NCI-H226 (cell line): ENCODE results near the gene GLI2.

ENCODE experiments used
- DNase-seq: peaks from one replicate; pipeline ENCODE4 v3.0.0-alpha.2; 2015

GLI2 gene

DNA sequence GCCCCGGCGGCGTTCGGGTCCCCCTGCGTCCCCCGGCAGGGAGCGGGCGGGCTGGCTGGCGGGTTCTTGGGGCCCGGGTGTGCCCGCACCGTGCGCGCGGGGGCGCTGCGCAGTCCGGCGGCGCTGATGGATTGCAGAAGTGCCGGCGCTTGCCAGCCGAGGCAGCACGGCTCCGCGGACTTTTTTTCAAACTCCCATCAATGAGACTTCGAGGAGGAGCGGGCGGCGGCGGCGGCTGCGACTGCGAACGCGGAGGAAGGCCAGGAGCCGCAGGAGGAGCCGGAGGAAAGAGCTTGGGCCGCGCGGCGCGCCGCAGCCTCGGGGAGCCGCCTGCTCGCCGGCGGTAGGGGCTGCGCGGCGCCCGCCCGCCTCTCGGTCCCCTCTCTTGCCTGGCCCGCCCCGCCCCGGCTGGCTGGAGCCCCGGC lies at the start of gene GLI2:
GLI2 (plus strand) TSS at position 123 of the 425 bp plus-strand sequence. CDS start 61,453 bp downstream, outside the sequence.
- peak; percentile 85 for DNase-seq

DNA sequence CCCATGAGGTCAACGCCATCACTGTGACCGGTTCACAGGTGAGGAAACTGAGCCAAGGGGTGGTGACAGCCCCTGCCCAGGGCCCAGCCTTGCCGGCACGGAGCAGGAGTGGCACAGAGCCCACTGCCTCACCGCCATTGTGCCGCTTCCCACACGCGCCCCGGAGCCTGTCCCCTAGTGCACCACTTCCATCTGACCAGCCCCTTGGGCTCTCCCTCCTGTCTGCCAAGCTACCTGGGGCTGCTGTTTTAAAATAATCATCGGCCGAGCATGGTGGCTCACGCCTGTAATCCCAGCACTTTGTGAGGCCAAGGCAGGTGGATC lies 49.7 kb upstream of the GLI2 start:
- no peak for DNase-seq

DNA sequence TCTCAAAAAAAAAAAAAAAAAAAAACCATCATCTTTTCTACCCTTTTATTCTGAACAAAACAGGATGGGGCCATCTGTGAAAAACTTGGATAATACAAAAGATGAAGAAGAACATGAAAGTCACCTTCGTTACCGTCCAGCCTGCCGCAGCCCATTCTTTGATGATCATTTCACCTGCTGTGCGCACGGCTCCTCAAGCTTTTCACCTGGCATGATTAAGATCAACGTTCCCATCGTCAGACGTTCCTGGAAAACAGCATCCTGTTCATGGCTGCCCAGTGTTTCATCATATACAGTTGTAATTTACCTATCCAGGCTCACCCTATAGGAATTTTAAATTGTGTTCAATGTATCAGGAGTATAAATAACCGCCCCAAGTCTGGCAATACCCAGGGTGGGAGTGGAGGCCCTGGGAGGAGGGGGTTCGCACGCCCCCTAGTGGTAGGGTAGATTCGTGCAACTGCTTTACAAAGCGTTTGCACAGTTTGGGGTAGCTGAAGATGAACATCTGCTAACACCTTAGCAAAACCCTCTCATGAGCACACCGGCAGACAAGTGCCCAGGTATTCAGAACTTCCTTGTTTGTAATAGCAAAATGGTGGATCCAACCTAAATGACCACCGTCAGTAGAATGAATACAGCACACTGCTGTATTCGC lies 49.0 kb upstream of the GLI2 start:
- no peak for DNase-seq

DNA sequence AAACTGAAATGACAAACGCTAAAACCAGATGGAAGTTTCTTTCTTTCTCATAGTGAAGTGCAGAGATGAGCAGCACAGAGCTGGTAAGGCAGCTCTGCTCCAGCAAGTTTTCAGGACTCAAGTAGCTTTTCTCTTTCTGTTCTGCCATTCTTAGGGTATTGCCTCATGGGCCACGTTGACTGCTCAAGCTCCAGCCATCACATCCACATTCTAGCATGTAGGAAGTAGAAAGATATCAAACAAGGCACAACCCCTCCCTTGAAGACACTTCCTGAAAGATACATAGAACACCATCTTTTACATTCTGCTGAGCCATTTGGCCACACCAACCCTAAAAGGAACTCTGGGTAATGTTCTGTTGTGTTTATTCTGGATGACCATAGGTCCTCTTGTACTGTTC lies 48.5 kb upstream of the GLI2 start:
- no peak for DNase-seq

DNA sequence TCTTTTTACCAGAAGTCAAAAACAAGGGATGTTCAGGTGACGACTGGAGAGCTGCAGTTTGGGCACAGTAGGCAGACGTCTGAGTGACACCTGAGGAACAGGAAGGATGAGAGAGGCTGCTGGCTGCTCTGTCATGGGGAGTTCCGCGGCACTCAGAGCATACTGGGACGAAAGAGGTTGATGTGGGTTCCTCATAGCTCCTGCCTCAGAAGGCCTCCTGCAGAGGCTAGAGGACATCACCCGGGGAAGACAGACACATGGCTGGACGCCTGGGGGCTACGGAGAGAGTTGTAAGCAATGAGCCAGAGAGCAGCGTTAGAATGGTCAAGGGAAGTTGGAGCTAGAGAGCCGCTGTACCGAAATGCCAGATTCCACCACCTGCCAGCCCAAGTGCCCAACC lies 45.1 kb upstream of the GLI2 start:
- no peak for DNase-seq

DNA sequence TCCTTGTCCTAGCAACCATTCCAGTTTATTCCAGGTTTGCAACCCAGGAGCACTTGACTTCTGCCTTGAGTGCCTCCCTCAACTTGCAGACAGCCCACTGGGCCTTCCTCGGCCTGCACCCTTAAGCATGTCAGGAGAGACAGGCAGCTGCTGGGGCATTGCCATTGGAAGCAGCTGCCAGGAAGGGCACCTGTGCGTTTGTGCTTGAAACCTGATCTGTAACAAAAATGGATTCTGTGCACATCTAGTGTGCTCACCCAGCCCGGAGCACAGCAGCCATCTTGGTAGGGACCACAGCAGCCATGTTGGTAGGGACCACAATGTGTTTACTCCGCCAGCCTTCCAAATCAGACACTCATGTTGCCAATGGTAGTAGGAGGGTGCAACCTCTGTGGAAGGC lies 44.3 kb upstream of the GLI2 start:
- DNase-seq = no peak

DNA sequence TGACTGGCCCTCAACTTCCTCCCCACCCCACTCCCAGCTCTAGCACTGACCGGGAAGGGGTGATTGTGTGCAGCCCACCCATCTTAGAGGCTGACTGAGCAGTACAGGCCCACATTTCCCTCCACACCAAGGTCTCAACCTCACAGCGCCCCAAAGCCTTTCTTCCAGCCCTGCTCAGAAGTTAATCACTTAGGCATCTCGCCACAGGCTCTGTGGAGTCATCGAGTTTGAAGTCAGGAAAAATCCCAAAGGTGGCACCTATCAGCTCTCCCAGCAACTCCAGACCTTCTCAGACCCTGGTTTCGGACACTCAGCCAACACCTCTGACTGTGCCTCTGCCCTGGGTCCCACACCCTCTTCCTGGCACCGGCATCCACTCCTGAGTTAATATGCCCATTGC lies 43.0 kb upstream of the GLI2 start:
- no peak for DNase-seq

DNA sequence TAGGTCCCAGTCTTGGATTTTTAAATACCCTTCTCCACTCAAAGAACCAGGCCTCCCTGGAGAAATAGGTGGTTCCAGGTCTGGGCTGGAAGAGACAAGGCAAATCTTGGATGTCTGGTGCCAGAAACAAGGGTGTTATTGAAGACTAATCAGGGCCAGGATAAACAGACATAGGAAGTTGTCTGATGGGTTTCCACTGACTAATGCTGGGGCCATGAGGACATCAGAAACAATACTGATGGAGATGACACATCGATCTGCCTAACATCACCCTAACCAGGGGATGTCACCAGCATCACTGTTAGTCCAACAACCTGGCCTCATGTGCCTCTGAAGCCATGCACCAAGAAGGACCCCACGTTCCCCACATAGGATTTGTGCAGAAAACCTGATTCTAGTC lies 42.5 kb upstream of the GLI2 start:
- DNase-seq = no peak

DNA sequence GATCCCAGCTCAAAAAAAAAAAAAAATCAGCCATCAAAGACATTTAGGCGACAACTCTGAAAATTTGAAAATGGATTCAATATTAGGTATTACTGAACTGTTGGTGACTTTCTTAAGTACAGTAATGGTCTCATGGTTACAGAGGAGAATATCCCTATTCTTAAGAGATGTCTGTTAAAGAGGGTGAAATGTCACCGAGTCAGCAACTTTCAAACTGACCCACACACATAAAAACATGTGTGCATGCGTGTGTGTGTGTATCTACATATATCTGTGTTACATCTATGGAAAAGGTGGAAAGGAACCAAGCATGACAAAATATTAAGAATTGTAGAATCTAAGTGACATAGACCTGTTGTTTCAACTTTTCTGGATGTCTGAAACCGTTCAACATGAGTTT lies 41.6 kb upstream of the GLI2 start:
- no peak for DNase-seq

DNA sequence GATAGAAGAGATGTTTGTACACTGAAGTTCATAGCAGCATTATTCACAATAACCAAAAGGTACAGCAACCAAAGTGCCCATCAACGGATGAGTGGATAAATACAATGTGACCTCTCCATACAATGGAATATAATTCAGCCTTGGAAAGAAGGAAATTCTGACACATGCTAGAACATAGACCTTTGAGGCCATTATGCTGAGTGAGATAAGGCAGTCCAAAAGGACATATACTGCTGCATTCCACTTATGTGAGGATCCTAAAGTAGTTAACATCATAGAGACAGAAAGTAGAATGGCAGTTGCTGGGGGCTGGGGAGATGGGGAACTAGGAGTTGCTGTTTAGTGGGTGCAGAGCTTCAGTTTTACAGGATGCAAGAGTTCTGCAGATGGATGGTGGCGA lies 38.2 kb upstream of the GLI2 start:
- DNase-seq = no peak

DNA sequence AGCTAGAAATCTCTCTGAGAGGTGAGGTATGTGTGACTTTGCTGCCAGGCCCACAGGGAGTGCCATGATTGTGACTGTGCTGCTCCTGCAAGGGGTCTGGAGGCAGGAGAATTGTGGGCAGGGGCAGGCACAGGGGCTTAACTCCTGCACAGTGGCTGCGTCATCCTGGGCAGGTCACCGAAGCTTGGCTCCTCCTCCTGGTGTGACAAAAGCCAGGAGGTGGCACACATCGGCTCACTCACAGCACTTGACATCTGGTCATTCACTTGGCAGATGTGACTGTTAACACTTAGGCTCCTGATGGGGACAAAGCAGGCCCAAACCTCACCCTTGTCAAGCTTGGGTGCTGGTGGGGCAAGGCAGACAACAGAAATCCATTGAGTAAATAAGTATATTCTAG lies 36.4 kb upstream of the GLI2 start:
- no peak for DNase-seq

DNA sequence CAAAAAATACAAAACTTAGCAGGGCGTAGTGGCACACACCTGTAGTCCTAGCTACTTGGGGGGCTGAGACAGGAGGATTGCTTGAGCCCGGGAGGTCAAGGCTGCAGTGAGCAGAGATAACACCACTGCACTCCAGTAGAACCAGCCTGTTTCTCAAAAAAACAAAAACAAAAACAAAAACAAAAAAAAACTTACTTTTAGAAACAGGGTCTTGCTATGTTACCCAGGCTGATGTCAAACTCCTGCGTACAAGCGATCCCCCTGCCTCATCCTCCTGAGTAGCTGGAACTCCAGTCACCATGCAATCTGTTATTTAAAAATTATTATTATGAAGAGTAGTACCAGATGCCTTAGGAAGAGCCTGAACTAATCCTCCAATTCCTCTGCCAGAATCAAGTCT lies 35.0 kb upstream of the GLI2 start:
- no peak for DNase-seq

DNA sequence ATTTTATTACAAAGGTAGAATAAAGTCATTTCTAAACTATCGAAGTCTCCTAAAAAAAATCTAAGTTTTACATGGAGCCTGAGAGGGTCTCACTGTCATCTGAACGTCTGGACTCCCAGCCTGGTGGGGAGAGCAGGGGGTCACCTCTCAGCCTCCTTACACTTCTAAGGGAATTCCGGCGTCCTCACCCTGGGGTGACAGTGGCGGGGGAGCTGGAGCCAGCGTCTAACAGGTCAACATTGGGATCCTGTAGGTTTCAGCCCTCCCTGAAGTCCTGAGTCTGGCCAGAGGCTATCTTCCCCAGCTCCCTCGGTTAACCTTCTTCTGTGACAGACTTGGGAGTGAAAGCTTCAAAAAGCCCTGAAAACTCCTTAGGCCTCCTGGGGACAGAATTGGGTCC lies 34.6 kb upstream of the GLI2 start:
- DNase-seq = no peak

DNA sequence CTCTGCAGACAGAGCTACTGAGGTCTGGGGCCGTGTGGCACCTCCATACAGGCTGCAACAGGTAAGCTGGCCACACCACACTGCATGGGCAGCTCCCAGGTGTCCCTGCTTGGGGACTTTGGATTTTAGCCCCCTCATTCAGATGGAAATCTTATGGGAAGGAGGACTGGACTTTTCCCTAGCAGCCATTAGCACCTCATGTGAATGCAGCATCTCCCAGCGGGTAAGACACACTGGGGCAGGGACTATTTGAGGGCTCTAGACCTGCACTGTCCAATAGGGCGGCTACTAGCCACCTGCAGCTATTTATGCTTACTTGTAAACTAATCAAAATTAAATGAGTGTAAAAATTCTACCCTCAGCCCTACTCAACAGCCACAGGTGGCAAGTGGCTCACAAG lies 34.2 kb upstream of the GLI2 start:
- no peak for DNase-seq

DNA sequence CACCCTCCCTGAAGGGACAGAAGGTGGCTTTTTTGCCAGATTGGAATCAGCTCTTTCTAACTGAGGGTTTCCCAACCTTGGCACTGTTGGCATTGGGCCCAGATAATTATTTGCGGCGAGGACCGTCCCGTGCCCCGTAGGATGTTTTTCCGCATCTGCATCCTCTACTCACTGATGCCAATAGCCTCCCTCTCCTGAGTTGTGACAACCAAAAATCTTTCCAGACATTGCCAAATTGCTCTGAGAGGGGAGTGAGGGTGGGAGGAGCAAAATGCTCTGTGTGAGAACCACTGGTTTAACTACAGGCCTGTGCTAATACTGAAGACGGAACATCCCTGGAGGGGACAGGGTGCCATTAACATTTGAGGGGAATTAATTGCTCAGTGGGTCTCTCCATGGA lies 33.6 kb upstream of the GLI2 start:
- no peak for DNase-seq

DNA sequence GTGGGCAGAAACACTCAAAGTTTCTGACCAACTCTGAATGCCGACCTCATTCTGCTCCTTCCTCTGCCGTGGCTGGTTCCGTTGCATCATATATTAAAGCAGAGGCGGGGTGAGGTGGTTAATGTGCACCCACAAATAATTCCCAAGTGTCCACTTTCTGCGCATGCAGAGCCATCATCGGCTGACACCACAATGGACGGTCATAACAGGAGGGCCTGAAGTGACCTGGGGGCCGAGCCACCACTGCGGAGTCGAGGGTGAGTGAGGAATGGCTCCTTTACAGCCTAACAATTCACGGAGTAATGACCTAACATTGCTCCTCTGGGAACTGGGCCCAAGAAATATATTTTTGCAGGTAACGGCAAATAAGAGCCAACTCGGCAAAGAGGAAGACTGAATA lies 32.9 kb upstream of the GLI2 start:
- no peak for DNase-seq

DNA sequence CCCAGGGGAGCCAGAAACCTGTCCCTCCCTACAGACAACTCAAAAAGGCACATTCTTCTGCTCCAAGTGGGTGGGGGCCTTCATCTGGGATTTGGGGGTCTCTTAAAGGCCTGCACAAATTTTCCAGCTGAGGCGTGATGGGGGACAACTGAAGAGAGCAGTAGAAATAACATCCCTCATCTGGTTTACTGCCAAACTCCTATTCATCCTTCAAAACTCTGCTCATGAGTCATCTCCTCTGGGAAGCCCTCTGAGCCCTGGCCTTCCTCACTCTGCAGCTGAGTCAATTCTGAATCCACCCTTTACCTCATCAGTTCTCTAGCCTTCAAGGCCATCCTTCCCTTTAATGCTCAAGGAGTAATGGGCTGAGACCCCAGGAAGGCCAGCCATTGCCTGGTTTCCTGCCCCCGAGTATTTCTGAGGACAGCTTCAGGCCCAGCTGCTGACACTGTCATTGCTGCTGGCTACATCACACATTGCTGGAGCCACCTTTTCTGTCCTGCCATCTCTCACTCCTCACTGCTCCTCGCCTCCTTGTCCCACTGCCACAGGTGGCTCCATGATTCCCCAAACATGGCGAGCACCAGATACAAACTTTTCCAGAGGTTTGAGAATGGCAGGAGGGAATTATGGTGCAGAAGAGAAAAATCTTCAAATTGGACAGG lies 32.2 kb upstream of the GLI2 start:
- no peak for DNase-seq

DNA sequence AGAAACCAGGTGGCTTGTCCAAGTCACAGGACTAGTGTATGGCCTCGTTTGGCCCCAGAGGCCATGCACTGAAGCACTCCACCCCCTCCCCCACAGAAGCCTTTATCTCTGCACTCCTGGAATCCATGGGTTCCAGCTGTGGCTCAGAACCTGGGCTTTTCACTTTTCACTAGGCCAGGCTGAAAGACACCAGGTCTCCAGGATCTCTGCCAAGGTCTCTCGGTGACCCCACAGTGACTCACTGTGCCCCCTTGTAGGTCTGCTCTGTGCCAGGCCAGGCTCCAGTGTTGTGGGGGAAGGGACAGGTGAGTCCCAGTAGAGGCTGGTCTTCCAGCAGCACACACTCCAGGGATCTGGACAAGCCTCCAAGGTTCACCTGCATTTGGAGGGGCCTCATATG lies 31.0 kb upstream of the GLI2 start:
- DNase-seq = no peak

DNA sequence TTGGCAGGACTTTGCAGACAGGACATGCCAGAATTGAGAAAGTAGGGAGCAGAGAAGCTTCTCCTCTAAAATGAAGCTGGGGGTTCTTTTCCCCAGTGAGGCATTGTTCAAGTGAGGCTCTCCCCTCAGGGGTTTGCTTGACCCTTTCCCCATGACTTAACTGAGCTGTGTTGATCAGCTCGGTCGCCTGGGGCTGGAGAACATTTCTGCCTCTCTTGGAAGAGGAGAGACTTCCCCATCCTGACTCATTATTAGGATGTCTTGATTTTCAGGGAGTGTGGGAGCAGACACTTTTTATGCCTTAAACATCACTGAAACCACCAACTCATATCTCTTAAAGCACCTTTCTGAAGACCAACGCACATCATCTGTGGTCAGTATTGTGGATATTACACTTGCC lies 27.9 kb upstream of the GLI2 start:
- DNase-seq = no peak

DNA sequence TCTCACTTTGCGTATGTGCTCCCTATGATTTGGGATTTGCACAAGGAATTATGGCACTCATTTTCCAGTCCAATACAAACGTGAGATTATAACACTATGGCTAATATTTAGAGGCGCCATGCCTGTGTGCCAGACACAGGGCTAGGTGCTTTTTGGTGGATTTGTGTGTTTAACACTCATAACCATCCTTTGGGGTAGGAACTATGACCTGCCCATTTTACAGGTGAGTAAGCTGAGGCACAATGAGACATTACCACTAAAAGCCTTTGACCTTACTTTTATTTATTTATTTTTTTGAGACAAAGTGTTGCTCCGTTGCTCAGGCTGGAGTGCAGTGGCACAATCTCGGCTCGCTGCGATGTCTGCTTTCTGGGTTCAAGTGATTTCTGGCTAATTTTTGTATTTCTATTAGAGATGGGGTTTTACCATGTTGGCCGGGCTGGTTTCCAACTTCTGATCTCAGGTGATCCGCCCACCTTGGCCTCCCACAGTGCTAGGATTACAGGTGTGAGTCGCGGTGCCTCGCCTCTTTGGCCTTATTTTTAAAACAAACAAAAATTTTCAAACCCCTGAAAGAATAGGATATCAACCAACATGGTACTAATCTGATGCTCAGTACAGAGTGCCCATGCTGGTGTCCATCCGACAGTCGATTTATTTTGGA lies 26.6 kb upstream of the GLI2 start:
- DNase-seq = no peak

DNA sequence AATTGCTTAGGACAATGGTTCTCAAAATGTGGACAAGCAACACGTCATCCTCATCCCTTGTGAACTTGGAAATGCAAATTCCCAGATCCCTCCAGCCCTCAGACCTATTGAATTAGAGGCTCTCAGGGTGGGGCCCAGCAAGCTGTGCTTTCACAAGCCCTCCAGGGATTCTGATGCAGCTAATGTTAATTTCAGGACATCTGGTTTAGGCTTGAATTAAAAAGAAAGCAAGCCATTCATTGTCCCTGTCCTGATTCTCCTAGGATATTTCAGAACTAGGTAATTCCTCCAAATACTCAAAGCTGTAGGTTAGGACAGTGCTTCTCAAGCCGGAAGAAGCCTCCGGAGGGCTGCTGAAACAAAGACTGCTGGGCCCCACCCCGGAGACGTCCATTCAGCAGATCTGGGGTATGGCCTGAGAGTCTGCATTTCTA lies 26.0 kb upstream of the GLI2 start:
- DNase-seq = no peak

DNA sequence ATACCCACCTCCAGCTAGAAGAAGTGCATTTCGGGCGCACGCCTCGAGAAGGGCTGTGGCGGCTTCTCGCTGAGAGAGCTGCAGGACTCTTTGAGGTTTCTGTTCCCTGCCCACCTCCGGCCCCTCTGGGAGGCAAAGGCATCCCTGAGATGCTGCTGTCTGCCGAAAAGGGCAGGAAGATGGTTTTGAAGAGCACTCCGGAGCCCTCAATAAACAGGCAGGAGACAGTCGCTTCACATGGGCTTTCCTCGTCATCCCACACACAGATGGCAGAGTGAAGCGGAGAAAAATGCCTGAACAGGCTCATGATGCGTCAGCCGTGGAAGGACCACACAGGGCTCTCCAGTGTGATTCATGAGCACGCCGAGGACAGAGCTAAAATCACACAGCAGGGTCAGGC lies 25.4 kb upstream of the GLI2 start:
- no peak for DNase-seq

DNA sequence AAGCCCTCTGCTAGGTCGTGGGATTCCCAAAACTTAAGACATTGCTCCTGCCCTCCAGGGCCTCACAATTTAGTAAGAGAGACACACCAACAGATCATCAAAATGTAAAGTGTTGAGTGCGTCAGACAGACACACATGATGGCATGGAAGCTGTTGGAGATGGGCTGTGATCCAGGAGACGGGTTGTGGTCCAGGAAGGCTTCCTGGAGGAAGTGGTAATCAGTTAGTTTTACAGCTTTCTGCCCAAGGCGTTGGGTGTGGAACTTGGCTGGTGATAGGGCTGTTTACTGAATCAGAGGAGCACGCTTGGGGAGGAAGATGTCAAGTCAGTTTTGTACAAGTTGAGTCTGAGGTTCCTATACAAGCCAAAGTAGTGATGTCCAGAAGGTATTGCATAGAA lies 24.0 kb upstream of the GLI2 start:
- DNase-seq = no peak

DNA sequence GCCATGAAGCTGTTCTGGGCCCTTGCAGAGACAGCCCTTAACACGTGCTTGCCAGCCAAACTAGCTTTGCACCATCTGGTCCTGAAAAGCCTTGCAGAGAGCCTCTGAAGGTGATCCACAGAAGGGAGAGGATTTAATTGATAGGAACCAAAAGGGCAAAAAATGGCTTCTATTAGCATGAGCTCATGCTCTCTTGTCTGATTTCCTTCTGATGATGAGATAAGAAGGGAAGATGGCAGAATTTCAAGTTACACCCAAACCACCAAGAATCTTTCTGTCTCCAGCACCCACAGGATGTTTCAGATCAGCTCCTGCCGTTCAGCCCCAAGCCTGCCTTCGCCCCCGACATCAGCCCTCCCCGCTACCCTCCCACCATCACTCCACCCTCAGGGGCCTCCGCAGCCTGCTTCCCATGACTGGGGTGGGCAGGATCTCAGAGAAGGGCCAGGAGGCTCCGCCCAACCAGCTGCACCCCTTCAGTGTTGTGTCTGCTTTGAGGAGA lies 23.4 kb upstream of the GLI2 start:
- DNase-seq = no peak

DNA sequence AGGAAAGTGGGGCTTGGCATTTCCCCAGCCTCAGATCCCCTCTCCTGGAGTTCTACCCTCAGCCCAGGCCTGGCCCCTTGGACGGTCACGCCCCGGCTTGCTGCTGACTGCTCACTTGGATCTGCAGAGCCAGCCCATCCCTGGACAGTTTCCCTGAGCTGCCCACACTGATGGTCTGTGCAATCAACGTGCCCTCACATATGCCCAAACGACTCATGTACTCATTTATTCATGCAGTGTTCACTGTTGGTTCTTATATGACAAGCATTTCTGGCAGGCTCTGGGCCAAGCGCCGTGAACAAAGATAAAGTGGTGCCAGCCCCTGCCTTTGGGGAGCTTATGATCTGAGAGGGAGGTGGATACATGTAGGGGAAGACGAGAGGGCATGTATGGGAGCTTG lies 20.3 kb upstream of the GLI2 start:
- no peak for DNase-seq
